Measurements from ENCODE around the gene SFTPA2. TPM values are rescaled to one million over a fixed set of nuclear protein-coding genes. Genes with fewer than 3 reads are reported as not detected.
"Not testable (repeated sequence)": the region's sequence is repeated elsewhere in the genome, so short reads cannot be mapped to it uniquely, and the experiment has no call there.

Gene SFTPA2
- total RNA-seq, 3 donors from 2014 or later (not counting 1 experiment from before 2014, with no cell fraction given), result not detected

DNA sequence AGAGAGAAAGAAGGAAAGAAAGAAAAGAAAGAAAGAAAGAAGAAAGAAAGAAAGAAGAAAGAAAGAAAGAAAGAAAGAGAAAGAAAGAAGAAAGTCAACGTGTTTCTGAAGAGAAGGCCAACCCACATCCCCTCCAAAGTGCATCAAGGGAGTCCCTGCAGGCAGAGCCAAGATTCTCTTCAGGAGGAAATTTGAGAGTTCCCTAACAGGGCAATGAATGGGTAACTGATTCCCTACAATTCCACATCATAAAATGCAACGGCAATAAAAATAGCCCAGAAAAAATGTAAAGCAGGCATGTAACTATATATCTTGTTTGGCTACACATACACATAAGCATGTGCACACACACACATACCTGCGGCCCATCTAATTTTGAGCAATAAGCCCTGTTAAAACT, 15.8 kb downstream of the SFTPA2 start:
- ATAC-seq; H3K4me3 ChIP-seq (ENCODE audit: low read length); H3K4me3 Mint-ChIP-seq; H3K9me3 Mint-ChIP-seq; intact Hi-C loops (cut with micrococcal nuclease); H3K4me1 ChIP-seq (ENCODE audit: control insufficient read depth, insufficient read depth, low read length); H3K27ac ChIP-seq (ENCODE audit: low read length); H3K27ac Mint-ChIP-seq; H3K36me3 Mint-ChIP-seq; H3K27me3 Mint-ChIP-seq (ENCODE audit: low read depth in 2 of 2); H3K4me1 Mint-ChIP-seq; H3K27me3 ChIP-seq (ENCODE audit: control insufficient read depth, insufficient read depth, low read length); H3K36me3 ChIP-seq (ENCODE audit: control insufficient read depth, insufficient read depth, low read length); DNase-seq; H3K9me3 ChIP-seq (ENCODE audit: control insufficient read depth, insufficient read depth, low read length): not testable (repeated sequence)
- 100% methylated on average over 2 of the region's 3 CpGs for WGBS (ENCODE audit: insufficient coverage)

- no peak overlapping the region for H3K27ac Mint-ChIP-seq
- Histone ChIP-seq H3K36me3 (ENCODE audit: control insufficient read depth, insufficient read depth, low read length) (no peaks in the 10 kb centered on the region), H3K4me1 (ENCODE audit: control insufficient read depth, insufficient read depth, low read length) (no peaks in the 10 kb centered on the region), H3K9me3 (ENCODE audit: control insufficient read depth, insufficient read depth, low read length) (no peaks in the 10 kb centered on the region), H3K27me3 (ENCODE audit: control insufficient read depth, insufficient read depth, low read length) (no peaks in the 10 kb centered on the region), H3K27ac (ENCODE audit: low read length) (no peak overlapping the region), H3K4me3 (ENCODE audit: low read length) (no peak overlapping the region)
- intact Hi-C loops (cut with micrococcal nuclease), result no loop called here
- no peak overlapping the region for H3K4me3 Mint-ChIP-seq
- H3K4me1 Mint-ChIP-seq, result no peaks in the 10 kb centered on the region
- H3K27me3 Mint-ChIP-seq (ENCODE audit: low read depth in 2 of 2), result peaks cover 0 to 8% of the 10 kb centered on the region in 2 donors
- no peaks in the 10 kb centered on the region for H3K9me3 Mint-ChIP-seq
- DNase-seq (no peak), ATAC-seq (peak in 1 of 3 donors; percentile 24)
- no peaks in the 10 kb centered on the region for H3K36me3 Mint-ChIP-seq
- no peak for TF ChIP-seq CTCF (IDR thresholded peaks at IDR 0.05)
- no CpG with 5 or more reads among the region's 2 CpGs for WGBS (ENCODE audit: insufficient coverage)
These were observed 17.6 kb downstream of the SFTPA2 start for GRCh38 chr10:79542626-79543025.

DNA sequence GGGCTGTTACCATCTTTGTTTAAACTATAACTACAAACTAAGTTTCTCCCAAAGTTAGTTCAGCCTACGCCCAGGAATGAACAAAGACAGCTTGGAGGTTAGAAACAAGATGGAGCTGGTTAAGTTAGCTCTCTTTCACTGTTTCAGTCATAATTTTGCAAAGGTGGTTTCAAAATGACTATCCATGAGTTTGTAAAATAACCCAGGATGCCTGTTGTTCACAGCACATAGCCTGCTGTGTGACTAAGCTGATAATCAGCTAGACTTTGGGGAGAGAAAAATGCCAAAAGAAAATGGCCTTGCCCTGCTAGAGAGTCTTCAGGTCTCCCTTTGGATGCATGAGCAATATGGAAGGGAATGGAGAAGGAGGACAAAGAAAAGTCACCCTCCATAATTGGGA, 19.3 kb downstream of the SFTPA2 start:
- H3K36me3 Mint-ChIP-seq; H3K9me3 ChIP-seq (ENCODE audit: control insufficient read depth, insufficient read depth, low read length); intact Hi-C loops (cut with micrococcal nuclease); H3K27me3 ChIP-seq (ENCODE audit: control insufficient read depth, insufficient read depth, low read length); H3K27ac Mint-ChIP-seq; H3K4me1 ChIP-seq (ENCODE audit: control insufficient read depth, insufficient read depth, low read length); H3K27me3 Mint-ChIP-seq (ENCODE audit: low read depth in 2 of 2); H3K9me3 Mint-ChIP-seq; H3K4me3 ChIP-seq (ENCODE audit: low read length); H3K27ac ChIP-seq (ENCODE audit: low read length); H3K4me3 Mint-ChIP-seq; H3K36me3 ChIP-seq (ENCODE audit: control insufficient read depth, insufficient read depth, low read length); DNase-seq; H3K4me1 Mint-ChIP-seq; ATAC-seq: not testable (repeated sequence)
- WGBS (ENCODE audit: insufficient coverage), result no CpG with 5 or more reads among the region's 1 CpG

DNA sequence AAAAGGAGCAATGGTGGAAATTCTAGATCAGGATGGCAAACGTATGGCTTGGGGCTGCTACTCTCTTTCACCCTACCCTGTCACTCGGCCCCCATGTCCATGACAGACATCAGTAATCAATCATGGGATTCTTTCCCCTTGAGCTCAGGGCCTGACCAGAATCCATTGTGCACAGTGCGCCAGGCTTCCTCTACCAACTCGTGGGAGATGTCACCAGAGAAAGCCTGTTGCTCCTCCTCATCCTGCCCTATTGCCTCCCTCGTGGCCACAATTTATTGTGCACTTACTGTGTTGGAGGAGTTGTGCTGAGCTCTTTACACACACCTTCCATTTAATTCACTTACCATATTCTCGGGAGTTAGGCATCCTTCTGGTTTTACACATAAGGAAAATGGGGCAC, 21.9 kb downstream of the SFTPA2 start:
- H3K36me3 Mint-ChIP-seq; DNase-seq; H3K27ac Mint-ChIP-seq; H3K27me3 ChIP-seq (ENCODE audit: control insufficient read depth, insufficient read depth, low read length); H3K4me1 Mint-ChIP-seq; H3K9me3 ChIP-seq (ENCODE audit: control insufficient read depth, insufficient read depth, low read length); H3K9me3 Mint-ChIP-seq; H3K36me3 ChIP-seq (ENCODE audit: control insufficient read depth, insufficient read depth, low read length); intact Hi-C loops (cut with micrococcal nuclease); H3K27ac ChIP-seq (ENCODE audit: low read length); ATAC-seq; H3K27me3 Mint-ChIP-seq (ENCODE audit: low read depth in 2 of 2); H3K4me3 Mint-ChIP-seq; H3K4me1 ChIP-seq (ENCODE audit: control insufficient read depth, insufficient read depth, low read length); H3K4me3 ChIP-seq (ENCODE audit: low read length): not testable (repeated sequence)
- 71% methylated on average over 6 of the region's 6 CpGs for WGBS (ENCODE audit: insufficient coverage)

DNA sequence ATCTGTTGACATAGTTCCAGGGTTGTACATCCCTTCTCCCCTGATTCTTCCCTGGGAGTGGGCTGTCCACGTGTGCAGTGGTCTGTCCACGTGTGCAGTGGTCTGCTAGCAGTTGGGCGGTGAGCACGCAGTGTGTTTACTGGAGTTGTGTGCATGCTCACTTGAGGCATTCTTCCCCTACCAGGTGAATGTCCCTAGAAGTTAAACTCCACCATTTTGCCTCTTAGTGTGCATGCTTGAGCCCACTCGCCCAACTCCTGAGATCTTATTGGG, 26.4 kb downstream of the SFTPA2 start:
- H3K4me1 ChIP-seq (ENCODE audit: control insufficient read depth, insufficient read depth, low read length); intact Hi-C loops (cut with micrococcal nuclease); H3K27me3 Mint-ChIP-seq (ENCODE audit: low read depth in 2 of 2); H3K4me3 Mint-ChIP-seq; H3K36me3 Mint-ChIP-seq; DNase-seq; H3K4me3 ChIP-seq (ENCODE audit: low read length); H3K27me3 ChIP-seq (ENCODE audit: control insufficient read depth, insufficient read depth, low read length); H3K9me3 ChIP-seq (ENCODE audit: control insufficient read depth, insufficient read depth, low read length); H3K36me3 ChIP-seq (ENCODE audit: control insufficient read depth, insufficient read depth, low read length); H3K27ac Mint-ChIP-seq; H3K9me3 Mint-ChIP-seq; H3K27ac ChIP-seq (ENCODE audit: low read length); ATAC-seq; H3K4me1 Mint-ChIP-seq: not testable (repeated sequence)
- 100% methylated on average over 1 of the region's 5 CpGs for WGBS (ENCODE audit: insufficient coverage)

- intact Hi-C loops (cut with micrococcal nuclease); H3K27ac Mint-ChIP-seq; H3K36me3 ChIP-seq (ENCODE audit: control insufficient read depth, insufficient read depth, low read length); H3K27ac ChIP-seq (ENCODE audit: low read length); H3K9me3 ChIP-seq (ENCODE audit: control insufficient read depth, insufficient read depth, low read length); H3K27me3 Mint-ChIP-seq (ENCODE audit: low read depth in 2 of 2); ATAC-seq; H3K4me1 ChIP-seq (ENCODE audit: control insufficient read depth, insufficient read depth, low read length); H3K9me3 Mint-ChIP-seq; DNase-seq; H3K27me3 ChIP-seq (ENCODE audit: control insufficient read depth, insufficient read depth, low read length); H3K4me3 ChIP-seq (ENCODE audit: low read length); H3K36me3 Mint-ChIP-seq; H3K4me1 Mint-ChIP-seq; H3K4me3 Mint-ChIP-seq: not testable (repeated sequence)
- WGBS (ENCODE audit: insufficient coverage), result 93% methylated on average over 5 of the region's 11 CpGs
These were observed 26.9 kb downstream of the SFTPA2 start for GRCh38 chr10:79533142-79533902.

- intact Hi-C loops (cut with micrococcal nuclease); H3K9me3 ChIP-seq (ENCODE audit: control insufficient read depth, insufficient read depth, low read length); H3K27ac ChIP-seq (ENCODE audit: low read length); DNase-seq; H3K4me3 Mint-ChIP-seq; H3K4me1 Mint-ChIP-seq; H3K36me3 ChIP-seq (ENCODE audit: control insufficient read depth, insufficient read depth, low read length); ATAC-seq; H3K36me3 Mint-ChIP-seq; H3K27ac Mint-ChIP-seq; H3K4me1 ChIP-seq (ENCODE audit: control insufficient read depth, insufficient read depth, low read length); H3K27me3 Mint-ChIP-seq (ENCODE audit: low read depth in 2 of 2); H3K27me3 ChIP-seq (ENCODE audit: control insufficient read depth, insufficient read depth, low read length); H3K4me3 ChIP-seq (ENCODE audit: low read length); H3K9me3 Mint-ChIP-seq: not testable (repeated sequence)
- WGBS (ENCODE audit: insufficient coverage), result no CpG with 5 or more reads among the region's 4 CpGs
These were observed 31.9 kb downstream of the SFTPA2 start for GRCh38 chr10:79528261-79528660.
